Activated naive CD4-positive, alpha-beta T cell (primary cell): ENCODE measurements around the gene ZBTB47.

Source experiments
- DNase-seq, 4 experiments: peaks; one replicate each; lab custom pipeline; 2025; lab: John Stamatoyannopoulos, UW

ZBTB47 gene

DNA sequence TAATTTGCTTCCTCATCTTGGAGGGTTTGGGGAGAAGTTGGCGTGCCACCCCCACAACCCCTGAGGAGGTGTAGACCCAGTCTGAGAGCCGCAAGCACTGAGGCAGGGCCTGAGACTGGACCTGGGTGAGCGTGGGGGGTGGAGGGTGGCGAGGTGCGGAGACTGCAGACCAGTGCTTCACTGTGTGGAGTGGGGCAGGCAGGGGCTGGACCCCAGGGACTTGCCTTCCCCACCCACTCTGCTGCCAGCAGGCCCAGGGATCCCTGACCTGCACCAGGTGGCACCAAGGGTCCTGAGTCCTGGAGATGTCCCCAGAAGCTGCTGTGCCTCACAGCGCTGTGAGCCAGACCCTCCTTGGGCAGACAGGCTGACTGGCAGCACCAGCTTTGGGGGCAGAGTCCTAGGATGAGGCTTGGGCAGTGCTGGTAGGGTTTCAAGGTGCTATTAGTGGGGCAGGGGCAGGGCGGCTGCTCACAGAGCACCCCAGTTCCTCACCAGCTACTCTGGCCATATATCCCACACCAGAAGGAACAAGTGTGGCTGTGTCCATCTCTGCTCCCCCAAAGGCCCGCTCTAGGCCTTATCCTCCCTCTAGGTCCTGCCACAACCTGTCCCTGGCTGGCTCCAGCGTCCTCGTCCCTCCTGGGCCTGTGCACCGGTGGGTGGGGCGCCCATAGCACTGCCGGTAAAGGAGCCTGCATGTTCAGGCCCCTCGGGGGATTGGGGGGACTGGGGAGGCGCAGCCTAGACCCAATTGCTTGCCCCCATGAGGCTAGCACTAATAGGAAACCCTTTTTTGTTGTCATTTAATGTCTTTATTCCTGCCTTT, 11.8 kb downstream of the ZBTB47 start:
- no peak for DNase-seq

GRCh38 chr3:42666022-42666421, 12.5 kb downstream of the ZBTB47 start:
- DNase-seq: no peak

- no peak for DNase-seq
Measured at GRCh38 chr3:42666577-42666998, 13.1 kb downstream of the ZBTB47 start.

DNA sequence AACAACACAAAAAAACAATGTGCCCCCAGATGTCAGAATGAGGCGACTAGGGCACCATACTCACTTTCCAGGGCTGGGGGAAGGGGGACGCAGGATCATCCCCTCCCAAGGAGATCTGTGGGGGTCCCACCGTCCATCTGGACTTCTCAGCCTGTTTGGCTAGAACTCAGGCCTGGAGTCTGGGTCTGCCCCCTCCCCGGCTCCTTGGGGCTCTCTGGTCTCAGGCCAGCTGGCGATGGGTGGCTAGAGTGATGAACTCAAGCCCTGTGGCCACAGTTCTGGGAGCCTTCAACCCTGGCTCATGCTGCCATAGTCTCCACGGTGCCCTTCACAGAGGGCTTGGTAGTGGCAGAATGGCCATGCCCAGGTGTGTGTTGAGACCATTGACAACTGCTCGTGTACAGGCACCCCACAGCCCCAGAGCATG, 13.6 kb downstream of the ZBTB47 start:
- DNase-seq: no peak

DNA sequence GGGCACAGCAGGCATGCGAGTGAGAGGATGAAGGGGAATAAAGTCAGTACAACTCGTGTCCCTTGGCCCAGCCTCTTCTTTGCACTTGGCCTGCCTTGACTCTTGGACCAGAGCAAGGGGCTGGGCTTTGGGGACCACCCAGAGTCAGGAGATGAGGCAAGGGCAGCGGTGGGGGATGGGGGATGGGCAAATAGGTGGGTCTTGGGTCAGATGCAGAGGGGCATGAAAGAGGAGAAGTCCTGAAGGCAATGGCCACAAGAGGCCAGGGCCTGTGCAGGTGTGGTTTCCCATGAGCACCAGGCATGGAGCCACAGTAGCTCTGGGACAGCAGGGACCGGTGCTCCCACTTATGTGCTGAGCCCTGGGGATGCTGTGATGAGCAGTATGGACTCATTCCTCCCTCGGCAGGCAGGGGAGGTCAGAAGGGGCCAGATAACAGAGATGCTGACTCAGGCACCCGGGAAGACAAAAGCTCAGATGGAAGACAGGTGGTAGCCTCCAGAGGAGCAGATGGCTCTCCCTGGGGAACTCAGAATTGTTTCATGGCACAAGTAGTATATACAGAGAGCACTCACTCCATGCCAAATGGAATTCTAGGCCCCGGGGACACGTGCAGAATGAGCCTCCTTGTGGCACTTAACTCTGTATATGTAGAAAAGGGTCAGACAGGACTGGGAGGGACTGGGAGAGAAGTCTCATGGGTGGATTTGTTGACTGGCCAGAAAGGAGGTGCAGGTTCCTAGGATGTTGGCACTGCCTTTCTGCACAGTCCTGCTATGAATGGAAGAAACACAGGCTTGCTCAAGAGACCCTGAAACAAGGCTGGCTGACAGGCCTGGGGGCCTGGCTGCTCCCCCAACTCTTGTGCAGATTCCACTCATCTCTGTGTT, 14.3 kb downstream of the ZBTB47 start:
- no peak for DNase-seq

- no peak for DNase-seq
Measured at GRCh38 chr3:42668413-42668760, 14.9 kb downstream of the ZBTB47 start.

DNA sequence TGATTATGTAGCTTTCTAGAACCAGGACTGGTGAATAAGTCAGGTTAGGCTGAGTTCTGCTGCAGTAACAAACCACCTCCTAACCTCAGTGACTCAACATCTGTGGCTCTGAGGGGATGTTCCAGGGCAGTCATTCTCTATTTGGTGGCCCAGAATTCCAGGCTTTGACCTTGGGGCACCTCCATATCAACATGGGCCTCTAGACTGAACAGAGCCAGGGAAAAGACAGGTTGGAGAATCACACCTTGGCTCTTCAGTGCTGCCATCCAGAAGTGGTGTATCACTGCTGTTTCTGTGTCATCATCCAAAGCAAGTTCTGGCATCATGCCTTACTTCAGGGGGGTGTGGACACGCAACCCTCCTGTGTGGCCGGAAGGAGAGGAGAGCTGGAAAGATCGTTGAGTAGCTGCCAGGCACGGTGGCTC, 15.3 kb downstream of the ZBTB47 start:
- DNase-seq: no peak

GRCh38 chr3:42670051-42670576, 16.6 kb downstream of the ZBTB47 start:
- DNase-seq: no peak

GRCh38 chr3:42670670-42671069, 17.2 kb downstream of the ZBTB47 start:
- no peak for DNase-seq

GRCh38 chr3:42672515-42672914, 19.0 kb downstream of the ZBTB47 start:
- DNase-seq: no peak

DNA sequence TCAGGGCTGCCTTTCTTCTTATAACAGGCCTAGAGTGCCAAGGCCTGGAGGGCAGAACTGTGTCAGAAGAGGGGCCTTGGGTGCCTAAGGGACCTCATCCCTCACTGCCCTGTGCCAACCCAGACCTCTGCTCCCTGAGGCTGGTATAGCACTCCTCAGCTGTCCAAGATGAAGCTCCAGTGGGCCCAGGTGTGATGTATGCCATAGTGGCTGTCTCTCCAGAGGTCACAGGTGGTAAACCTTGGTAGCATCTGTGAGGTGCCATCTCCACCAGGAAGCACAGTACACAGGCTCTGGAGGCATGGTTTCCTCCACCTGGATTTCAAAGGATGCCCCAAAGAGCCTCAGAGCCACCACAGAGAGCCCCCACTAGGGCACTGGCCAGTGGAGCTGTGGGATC, 19.6 kb downstream of the ZBTB47 start:
- no peak for DNase-seq

DNA sequence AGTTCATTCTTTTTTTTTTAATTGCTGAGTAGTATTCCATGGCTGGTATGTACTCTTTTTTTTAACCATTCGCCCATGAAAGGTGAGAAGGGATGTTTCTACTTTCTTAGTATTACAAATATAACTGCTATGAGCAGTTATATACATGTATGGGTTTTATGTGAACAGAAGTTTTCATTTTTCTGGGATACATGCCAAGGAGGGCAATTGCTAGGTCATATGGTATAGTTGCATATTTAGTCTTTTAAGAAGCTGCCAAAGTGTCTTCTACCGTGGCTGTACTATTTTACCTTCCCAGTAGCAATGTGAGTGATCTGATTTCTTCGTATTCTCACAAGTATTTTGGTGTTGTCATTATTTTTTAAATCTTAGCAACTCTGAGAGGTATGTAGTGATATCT, 20.6 kb downstream of the ZBTB47 start:
- DNase-seq: no peak

GRCh38 chr3:42675909-42676308, 22.4 kb downstream of the ZBTB47 start:
- DNase-seq: no peak

DNA sequence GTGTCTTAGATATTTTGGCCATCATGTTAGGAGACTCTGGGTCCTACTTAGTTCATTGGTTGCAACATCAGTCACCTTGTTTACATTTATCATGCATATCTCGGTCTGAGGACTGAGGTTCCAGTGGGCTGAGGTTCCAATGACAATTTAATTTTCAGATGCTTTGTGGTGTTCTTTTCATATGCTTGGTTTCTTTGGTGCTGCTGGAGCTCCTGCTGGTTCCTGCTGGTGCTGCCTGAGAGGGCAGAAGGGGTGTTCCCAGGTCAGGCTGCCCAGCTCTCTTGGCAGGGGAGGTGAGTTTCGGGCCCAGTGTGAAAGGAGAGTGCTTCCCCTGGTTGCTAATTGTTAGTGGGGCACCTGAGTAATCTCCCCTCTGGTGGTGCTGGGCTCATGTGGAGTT, 24.9 kb downstream of the ZBTB47 start:
- DNase-seq: no peak

DNA sequence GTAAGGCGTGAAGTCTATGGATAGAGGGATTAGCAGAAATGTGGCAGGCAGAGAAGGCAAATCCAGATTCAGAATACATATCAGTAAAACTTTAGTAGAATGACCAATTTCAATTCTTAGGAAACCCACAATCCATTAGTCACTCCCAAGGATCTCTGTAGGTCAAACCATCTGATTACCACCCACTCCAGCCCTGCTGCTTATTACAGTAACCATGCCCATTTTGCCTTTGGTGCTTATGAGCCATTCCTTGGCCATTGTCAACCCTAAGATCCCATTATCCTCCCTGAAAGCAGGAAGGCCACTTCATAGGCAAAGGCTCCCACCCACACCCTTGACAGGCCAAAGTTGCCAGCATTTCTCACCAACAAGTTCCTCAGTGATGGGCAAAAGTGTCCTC, 26.8 kb downstream of the ZBTB47 start:
- DNase-seq: no peak

- no peak for DNase-seq
Measured at GRCh38 chr3:42680806-42681205, 27.3 kb downstream of the ZBTB47 start.

DNA sequence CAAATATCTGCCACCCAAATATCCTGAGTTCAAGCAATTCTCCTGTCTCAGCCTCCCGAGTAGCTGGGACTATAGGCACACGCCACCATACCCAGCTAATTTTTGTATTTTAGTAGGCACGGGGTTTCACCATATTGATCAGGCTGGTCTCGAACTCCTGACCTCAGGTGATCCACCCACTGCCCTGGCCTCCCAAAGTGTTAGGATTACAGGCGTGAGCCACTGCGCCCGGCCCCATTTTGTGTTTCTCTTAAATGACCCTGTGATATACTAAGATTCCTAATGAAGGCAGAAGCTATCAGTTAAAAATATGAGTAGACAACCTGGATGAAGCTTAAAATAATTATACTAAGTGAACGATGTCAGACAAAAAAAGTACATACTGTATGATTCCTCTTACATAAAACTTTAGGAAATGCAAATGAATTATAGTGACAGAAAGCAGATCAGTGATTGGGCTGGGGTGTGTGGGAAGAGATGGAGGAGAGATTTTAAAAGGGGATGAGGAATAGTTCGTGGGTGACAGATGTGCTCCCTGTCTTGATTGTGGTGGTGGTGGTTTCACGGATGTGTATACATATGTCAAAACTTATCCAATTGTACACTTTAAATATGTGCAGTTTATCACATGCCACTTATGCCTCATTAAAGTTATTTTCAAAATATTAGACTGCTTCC, 28.0 kb downstream of the ZBTB47 start:
- no peak for DNase-seq

DNA sequence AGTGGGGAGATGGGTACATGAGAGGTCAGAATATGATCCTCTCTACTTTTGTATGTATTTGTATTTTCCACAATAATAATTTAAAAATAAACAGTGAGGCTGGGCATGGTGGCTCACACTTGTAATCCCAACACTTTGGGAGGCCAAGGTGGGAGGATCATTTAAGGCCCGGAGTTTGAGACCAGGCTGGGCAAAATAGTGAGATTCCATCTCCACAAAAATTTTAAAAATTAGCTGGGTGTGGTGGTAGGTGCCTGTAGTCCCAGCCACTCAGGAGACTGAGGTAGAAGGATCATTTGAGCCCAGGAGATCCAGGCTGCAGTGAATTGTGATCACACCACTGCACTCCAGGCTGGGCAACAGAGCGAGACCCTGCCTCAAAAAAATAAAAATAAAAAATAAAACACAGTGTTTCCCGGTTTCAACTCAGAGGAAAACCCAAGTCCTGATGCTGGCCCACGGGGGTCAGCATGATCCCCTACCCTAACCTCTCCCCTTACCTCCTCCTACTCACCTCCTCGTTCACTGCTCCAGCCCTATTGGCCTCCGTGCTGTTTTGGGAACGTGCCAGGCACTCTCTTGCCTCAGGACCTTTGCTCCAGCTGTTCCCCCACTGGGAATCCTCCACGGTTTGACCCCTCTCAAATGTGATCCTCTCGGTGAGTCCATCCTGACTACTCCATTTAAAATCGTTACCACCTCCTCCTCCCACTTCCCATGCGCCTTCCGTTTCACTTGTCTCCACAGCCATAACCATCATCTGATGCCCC, 29.0 kb downstream of the ZBTB47 start:
- DNase-seq: no peak

DNA sequence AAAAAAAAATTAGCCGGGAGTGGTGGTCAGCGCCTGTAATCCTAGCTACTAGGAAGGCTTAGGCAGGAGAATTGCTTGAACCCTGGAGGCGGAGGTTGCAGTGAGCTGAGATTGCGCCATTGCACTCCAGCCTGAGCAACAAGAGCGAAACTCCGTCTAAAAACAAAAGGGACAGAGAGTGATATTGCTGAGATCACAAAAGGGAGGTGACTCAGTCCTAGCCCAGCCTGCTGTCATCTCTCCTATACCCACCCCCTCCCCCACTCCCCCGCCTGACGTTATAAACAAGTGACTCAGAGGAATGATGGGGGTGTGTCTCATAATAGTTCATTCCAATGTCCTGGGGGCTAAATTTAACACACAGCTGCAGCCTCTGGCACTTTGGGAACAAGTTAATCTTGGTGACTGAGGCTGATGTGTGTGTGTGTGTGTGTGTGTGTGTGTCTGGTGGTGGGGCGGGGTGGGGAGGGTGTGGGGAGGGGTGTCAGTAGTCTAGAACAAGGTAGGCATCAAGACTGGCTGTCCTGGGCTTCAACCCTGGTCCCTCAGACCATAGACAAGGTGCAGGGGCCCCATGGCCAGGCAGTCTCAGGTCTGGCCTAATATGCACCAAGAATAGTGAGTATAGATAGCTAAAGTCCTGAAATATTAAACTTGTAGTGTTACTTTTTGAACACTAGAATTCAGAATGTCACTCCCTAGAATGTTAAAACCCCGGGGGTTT, 30.5 kb downstream of the ZBTB47 start:
- DNase-seq: no peak

DNA sequence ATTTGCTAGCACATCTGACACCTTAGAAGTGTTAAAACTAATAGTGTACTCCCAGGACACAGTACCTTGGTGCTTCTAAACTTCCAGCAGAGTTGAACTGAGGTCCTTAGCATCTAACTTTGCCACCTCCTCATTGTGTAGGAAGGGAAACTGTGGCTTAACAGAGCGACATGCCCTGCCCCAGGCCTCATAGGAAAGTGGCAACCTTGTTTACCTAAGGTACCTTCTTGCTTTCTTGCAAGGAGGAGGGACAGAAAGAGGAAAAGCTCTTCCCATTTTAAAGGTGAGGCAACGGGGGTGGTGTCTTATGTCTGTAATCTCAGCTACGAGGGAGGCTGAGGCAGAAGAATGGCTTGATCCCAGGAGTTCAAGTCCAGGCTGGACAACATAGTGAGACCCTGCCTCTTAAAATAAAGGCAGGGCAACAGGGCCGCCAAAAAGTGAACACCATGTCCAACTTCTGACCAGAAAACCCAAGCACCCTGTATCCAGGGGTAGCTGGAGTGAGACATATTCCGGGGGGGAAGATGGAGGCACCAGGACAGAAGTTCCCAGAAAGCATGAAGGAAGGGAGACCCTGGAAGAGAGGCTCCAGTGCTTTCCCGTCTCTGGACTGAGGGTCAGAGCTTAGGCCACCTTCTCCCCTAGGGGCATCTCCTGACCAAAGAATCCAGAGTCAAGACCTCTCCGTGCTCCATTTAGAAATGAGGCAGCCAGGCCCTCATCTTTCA, 31.3 kb downstream of the ZBTB47 start:
- DNase-seq: no peak
